ENCODE measurements around the gene OR5D13.

Gene OR5D13, protein sequence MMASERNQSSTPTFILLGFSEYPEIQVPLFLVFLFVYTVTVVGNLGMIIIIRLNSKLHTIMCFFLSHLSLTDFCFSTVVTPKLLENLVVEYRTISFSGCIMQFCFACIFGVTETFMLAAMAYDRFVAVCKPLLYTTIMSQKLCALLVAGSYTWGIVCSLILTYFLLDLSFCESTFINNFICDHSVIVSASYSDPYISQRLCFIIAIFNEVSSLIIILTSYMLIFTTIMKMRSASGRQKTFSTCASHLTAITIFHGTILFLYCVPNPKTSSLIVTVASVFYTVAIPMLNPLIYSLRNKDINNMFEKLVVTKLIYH

DNA sequence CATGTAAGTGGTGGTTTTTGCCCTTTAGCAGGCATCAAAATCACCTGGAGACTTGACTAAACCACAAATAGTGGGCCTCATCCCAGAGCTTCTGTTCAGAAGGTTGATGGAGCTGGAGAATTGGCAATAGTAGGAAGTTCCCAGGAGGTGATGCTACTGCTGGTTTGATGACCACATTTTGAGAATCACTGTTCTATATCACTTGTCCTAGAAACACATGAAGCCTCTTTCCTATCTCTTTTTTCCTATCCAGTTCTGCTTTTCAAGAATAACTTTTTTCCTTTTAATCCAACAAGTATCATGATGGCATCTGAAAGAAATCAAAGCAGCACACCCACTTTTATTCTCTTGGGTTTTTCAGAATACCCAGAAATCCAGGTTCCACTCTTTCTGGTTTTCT is at the start of gene OR5D13:
TSS of gene OR5D13 (plus strand) at position 301 of the 400 bp plus-strand sequence. CDS start at position 301, 0 bp downstream.
- DNase-seq (ENCODE audit: low read depth in 2 of 2), result no peak

DNA sequence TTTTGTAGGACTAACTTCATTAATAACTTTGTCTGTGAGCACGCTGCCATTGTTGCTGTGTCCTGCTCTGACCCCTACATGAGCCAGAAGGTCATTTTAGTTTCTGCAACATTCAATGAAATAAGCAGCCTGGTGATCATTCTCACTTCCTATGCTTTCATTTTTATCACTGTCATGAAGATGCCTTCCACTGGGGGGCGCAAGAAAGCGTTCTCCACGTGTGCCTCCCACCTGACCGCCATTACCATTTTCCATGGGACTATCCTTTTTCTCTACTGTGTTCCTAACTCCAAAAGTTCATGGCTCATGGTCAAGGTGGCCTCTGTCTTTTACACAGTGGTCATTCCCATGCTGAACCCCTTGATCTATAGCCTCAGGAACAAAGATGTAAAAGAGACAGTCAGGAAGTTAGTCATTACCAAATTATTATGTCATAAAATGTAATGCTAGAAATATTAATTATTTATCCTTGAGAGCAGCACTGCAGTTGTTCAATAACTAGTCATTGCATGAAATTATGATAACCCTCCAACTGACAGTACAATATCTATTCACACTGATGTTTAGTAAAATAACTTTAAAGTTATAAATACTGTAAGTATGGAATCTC is 46.4 kb upstream of the OR5D13 start:
- no peak for DNase-seq (ENCODE audit: low read depth in 2 of 2)

DNA sequence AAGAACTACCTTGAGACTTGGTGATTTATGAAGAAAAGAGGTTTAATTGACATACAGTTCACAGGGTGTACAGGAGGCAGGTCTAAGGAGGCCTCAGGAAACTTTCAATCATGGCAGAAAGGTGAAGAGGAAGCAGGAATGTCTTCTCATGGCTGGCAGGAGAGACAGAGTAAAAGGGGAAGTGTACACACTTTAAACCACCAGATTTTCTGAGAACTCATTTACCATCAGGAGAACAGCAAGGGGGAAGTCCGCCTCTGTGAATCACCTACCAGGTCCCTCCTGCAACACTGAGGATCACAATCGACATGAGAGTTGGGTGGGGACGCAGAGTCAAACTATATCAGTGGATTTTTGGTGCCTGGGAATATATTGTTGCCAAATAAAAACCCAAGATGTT is 40.3 kb upstream of the OR5D13 start:
- no peak for DNase-seq (ENCODE audit: low read depth in 2 of 2)

DNA sequence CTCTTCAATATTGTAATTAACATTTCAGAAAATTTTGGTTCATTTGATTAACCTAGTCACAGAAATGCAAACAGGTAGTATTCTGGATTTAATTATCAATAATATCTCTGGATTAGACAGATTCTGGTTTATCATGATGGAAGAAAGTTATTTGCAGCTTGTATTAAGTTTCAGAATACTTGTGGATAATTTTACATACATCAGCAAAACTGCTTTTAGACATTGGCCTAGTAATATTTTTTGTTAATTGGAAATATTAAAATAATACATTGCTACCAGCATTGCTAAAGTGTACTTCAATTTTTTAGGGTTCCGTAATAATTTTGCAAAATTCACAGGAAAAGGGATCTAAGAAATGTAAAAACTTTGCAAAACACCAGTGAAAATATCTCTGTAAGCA is 18.4 kb downstream of the OR5D13 start:
- DNase-seq (ENCODE audit: low read depth in 2 of 2), result no peak

DNA sequence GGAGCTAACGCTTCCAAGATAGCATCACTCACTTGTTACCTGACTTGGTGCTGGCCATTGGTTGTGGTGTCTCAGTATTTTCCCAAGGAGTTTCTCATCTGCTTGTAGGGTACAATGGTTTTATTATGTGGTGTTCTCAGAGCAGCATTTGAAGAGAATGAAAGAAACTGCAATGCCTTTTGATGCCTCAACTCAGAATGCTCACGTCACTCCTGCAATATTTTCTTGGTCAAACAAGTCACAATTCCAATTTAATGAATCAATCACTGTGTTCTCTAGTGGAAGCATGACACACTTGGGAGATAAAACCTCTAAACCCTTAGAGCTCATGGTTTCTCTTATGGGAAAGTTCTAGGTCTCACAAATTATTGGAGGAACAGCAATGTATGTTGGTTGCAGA is 20.1 kb downstream of the OR5D13 start:
- DNase-seq (ENCODE audit: low read depth in 2 of 2), result no peak

DNA sequence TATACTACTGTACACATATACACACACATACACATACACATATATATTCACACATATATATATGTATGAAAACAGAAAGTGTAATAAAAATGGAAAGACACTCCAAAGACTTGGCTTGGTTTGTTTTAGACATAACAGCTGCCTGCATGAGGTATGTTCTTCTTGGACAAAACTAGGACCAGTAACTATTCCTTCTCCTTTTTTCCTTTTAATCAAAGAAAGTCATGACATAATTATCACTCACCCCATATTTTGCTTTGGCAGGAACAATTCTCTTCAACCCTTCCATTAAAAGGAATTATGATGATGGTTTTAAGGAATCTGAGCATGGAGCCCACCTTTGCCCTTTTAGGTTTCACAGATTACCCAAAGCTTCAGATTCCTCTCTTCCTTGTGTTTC is 22.0 kb downstream of the OR5D13 start, which contains the start of gene OR5D14:
TSS of gene OR5D14 (plus strand) at position 301 of the 400 bp plus-strand sequence. CDS start at position 301, 0 bp downstream.
- DNase-seq (ENCODE audit: low read depth in 2 of 2), result no peak

DNA sequence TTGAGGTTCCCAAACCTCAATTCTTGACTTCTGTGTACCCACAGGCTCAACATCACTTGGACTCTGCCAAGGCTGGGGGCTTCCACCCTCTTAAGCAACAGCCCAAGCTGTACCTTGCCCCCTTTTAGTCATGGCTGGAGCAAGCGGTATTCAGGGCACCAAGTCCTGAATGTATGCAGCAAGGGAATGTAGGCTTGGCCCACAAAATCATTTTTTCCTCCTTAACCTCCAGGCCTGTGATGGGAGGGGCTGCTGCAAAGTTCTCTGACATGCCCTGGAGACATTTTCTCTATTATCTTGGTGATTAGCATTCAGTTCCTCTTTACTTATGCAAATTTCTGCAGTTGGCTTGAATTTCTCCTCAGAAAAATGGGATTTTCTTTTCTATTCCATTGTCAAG is 33.0 kb downstream of the OR5D13 start:
- no peak for DNase-seq (ENCODE audit: low read depth in 2 of 2)

DNA sequence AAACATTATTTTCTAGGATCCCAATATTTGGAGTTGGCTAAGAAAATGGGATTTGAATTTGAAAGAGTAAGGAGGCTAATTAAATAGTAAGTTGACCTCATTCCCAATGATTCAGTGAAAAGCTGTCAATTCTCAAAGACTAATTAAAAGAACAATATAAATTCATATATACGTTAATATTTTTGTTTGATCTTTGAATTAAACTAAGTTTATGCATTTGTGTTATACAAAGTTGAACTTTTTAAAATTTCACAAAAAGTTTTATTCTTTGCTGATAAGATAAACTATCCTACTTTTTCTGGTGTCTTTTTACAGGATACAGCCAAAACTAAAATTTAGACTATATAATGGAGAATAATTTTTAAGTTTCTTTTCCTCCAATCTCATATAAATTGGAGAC is 37.8 kb downstream of the OR5D13 start, which contains the start of gene OR5L1:
TSS of gene OR5L1 (plus strand) at position 301 of the 400 bp plus-strand sequence. CDS start 100 bp downstream, outside the sequence.
- no peak for DNase-seq (ENCODE audit: low read depth in 2 of 2)

DNA sequence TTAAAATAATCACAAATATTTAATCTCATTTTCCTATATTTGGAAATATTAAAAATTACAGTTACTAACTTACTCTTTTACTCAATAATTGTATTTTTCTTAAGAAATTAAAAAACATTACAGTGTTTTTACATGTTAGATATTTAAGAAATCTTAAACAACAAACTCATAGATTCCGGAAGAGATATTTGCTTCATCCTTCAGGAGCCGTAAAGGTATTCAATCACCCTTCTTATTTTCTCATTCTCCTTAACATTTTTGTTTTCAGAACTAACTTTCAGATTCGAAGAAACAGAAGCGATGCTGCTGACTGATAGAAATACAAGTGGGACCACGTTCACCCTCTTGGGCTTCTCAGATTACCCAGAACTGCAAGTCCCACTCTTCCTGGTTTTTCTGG is 46.1 kb downstream of the OR5D13 start, which contains the start of gene OR5D18:
TSS of gene OR5D18 (plus strand) at position 301 of the 400 bp plus-strand sequence. CDS start at position 301, 0 bp downstream.
- no peak for DNase-seq (ENCODE audit: low read depth in 2 of 2)

All from stimulated activated CD4-positive, alpha-beta T cell treated with anti-CD3 and anti-CD28 coated beads, Interleukin-12 subunit alpha, Interleukin-12 subunit beta, amount 100 ng/mL, for 24 hours (primary cell).